HCT116 (cell line): ENCODE data around the gene DNAJC4. TPM values are rescaled to one million over a fixed set of nuclear protein-coding genes. Genes with fewer than 3 reads are reported as not detected.

Experiments
- ATAC-seq: fragments of 200-7000 bp; cut with Tn5 transposase; 2 replicates; pipeline ENCODE4 v1.9.1; 2020; ENCODE audit warnings: mild to moderate bottlenecking, moderate library complexity
- BruUV-seq: library from RNA; stranded (reverse); fragments of 400-500 nt; replicated peaks from 2 replicates; lab custom pipeline; 2021; lab: Mats Ljungman, UMichigan
- CTCF ChIA-PET: fragments of 300-600 bp; sonication (Branson Sonifier 250); formaldehyde crosslinking; loops from one replicate; lab custom pipeline; 2021; ENCODE audit warnings: antibody characterized with exemption; lab: Charles Lee
- POLR2A ChIA-PET: fragments of 300-600, 350-600 bp; sonication (Branson Sonifier 250); formaldehyde crosslinking; loops from one replicate; lab custom pipeline; 2021; ENCODE audit warnings: antibody characterized with exemption; lab: Charles Lee
- RAD21 ChIA-PET, 2 experiments: fragments of 300-600 bp; sonication (Branson Sonifier 250); formaldehyde crosslinking; loops; one replicate each; lab custom pipeline; 2023; ENCODE audit warnings: low total read pairs in 2 of 2; ENCODE audit not compliant: uncharacterized antibody in 2 of 2, unreplicated experiment in 2 of 2, low non-redundant PET in 1 of 2; lab: Charles Lee
- DNase-seq: peaks from one replicate; pipeline ENCODE4 v3.0.0-alpha.2; 2010; ENCODE audit warnings: low read depth, low spot score
- H2AFZ ChIP-seq: fragments of 200-600 bp; shearing (Covaris generic), sonication (generic); 2 replicates; pipeline ENCODE4 v1.6.1; 2017; ENCODE audit warnings: low read depth, mixed run types, mixed read lengths, antibody characterized with exemption, low read length; ENCODE audit not compliant: poor library complexity, severe bottlenecking
- H3K27ac ChIP-seq: 2 replicates; pipeline ENCODE4 v1.5.1; 2012; ENCODE audit warnings: low read depth, low read length
- H3K27me3 ChIP-seq: fragments of 200-600 bp; sonication (generic); 2 replicates; pipeline ENCODE4 v1.6.1; 2016; ENCODE audit warnings: mixed run types, low read length, mixed read lengths; ENCODE audit not compliant: insufficient read depth
- H3K36me3 ChIP-seq, 2 experiments: fragments of 200-500 bp in 1 of 2; fragments of 200-600 bp in 1 of 2; sonication (Bioruptor generic) in 1 of 2; sonication (generic) in 1 of 2; 2 replicates each; pipeline versions ENCODE4 v1.5.1 to v1.6.1; 2014 to 2016; ENCODE audit warnings: low read length in 2 of 2, inconsistent platforms in 1 of 2, mixed read lengths in 1 of 2, mixed run types in 1 of 2; ENCODE audit not compliant: insufficient read depth in 2 of 2, control insufficient read depth in 1 of 2
- H3K4me1 ChIP-seq, 2 experiments: fragments of 200-600 bp in 1 of 2; sonication (generic) in 1 of 2; 2 replicates each; pipeline versions ENCODE4 v1.5.1 to v1.6.1; 2012 to 2017; ENCODE audit warnings: low read length in 2 of 2, inconsistent platforms in 1 of 2, mild to moderate bottlenecking in 1 of 2, mixed read lengths in 1 of 2, mixed run types in 1 of 2, moderate library complexity in 1 of 2; ENCODE audit not compliant: insufficient read depth in 2 of 2, control insufficient read depth in 1 of 2
- H3K4me2 ChIP-seq: fragments of 200-600 bp; sonication (generic); 2 replicates; pipeline ENCODE4 v1.6.1; 2017; ENCODE audit warnings: mixed run types, low read length, mixed read lengths
- H3K4me3 ChIP-seq, 2 experiments: fragments of 200-600 bp in 1 of 2; sonication (generic) in 1 of 2; replicated peaks in 1 of 2; 2 replicates each; pipeline ENCODE4 v1.5.1; 2011 to 2016; ENCODE audit warnings: low read length in 2 of 2, control low read depth in 1 of 2, low read depth in 1 of 2, mild to moderate bottlenecking in 1 of 2, mixed read lengths in 1 of 2, mixed run types in 1 of 2
- H3K79me2 ChIP-seq: fragments of 200-600 bp; sonication (generic); 2 replicates; pipeline ENCODE4 v1.6.1; 2017; ENCODE audit warnings: mild to moderate bottlenecking, mixed run types, low read length, moderate library complexity, mixed read lengths; ENCODE audit not compliant: insufficient read depth
- H3K9ac ChIP-seq: fragments of 200-600 bp; sonication (generic); 2 replicates; pipeline ENCODE4 v1.6.1; 2016; ENCODE audit warnings: low read length, mixed read lengths
- H3K9me2 ChIP-seq: fragments of 200-600 bp; sonication (generic), shearing (Covaris generic); 2 replicates; pipeline ENCODE4 v1.6.1; 2017; ENCODE audit warnings: mixed run types, mild to moderate bottlenecking, moderate library complexity; ENCODE audit not compliant: insufficient read depth
- H3K9me3 ChIP-seq, 2 experiments: fragments of 200-500 bp in 1 of 2; fragments of 200-600 bp in 1 of 2; sonication (Bioruptor generic) in 1 of 2; sonication (generic) in 1 of 2; 2 replicates each; pipeline ENCODE4 v1.6.1; 2014 to 2017; ENCODE audit warnings: low read length in 2 of 2, mixed read lengths in 2 of 2, inconsistent platforms in 1 of 2, low read depth in 1 of 2, mild to moderate bottlenecking in 1 of 2, mixed run types in 1 of 2, moderate library complexity in 1 of 2; ENCODE audit not compliant: control insufficient read depth in 1 of 2, insufficient read depth in 1 of 2
- H4K20me1 ChIP-seq: fragments of 200-600 bp; sonication (generic), shearing (Covaris generic); 2 replicates; pipeline ENCODE4 v1.6.1; 2017; ENCODE audit warnings: mixed run types, mild to moderate bottlenecking, moderate library complexity; ENCODE audit not compliant: insufficient read depth
- CBX3 ChIP-seq: IDR thresholded peaks from 2 replicates; pipeline ENCODE4 v1.6.1; 2012; ENCODE audit warnings: low read depth
- EZH2 ChIP-seq: fragments of 200-600 bp; sonication (generic); IDR thresholded peaks from 2 replicates; pipeline ENCODE4 v1.6.1; 2017; ENCODE audit warnings: antibody characterized with exemption, mixed run types
- POLR2AphosphoS5 ChIP-seq: IDR thresholded peaks from 2 replicates; pipeline ENCODE4 v1.6.1; 2011; ENCODE audit warnings: mild to moderate bottlenecking, low read depth, low read length, moderate library complexity
- TCF7L2 ChIP-seq: IDR thresholded peaks from 2 replicates; pipeline ENCODE4 v1.7.0; 2011; ENCODE audit warnings: borderline replicate concordance, inconsistent platforms; ENCODE audit not compliant: insufficient read depth, insufficient read length; ENCODE audit errors: extremely low read depth
- ZNF274 ChIP-seq: fragments of 200-500 bp; sonication (Bioruptor generic); IDR thresholded peaks from 2 replicates; pipeline ENCODE4 v1.6.1; 2014; ENCODE audit warnings: mild to moderate bottlenecking, low read depth, low read length, inconsistent platforms
- intact Hi-C: fragments of 100-400 bp; cut with micrococcal nuclease; formaldehyde crosslinking; loops from 2 replicates; pipeline ENCODE4 v1.10.0; 2022
- total RNA-seq: library from RNA; stranded (reverse); gene quantifications from one replicate; pipeline ENCODE4 v1.2.1, GENCODE V29; 2021; ENCODE audit not compliant: unreplicated experiment
- TF ChIP-seq, protein P1 (sequence below), 3 experiments: fragments of 200-600 bp in 1 of 3; sonication (generic) in 1 of 3; IDR thresholded peaks in 2 of 3; conservative IDR thresholded peaks in 1 of 3; 2 replicates each; pipeline ENCODE4 v1.5.1; 2012 to 2017; ENCODE audit warnings: low read depth in 2 of 3, low read length in 2 of 3, antibody characterized with exemption in 1 of 3, borderline replicate concordance in 1 of 3, control low read depth in 1 of 3, mild to moderate bottlenecking in 1 of 3, mixed read lengths in 1 of 3, mixed run types in 1 of 3, moderate library complexity in 1 of 3; ENCODE audit not compliant: insufficient read depth in 1 of 3
- TF ChIP-seq, protein P2 (sequence below): IDR thresholded peaks from 2 replicates; pipeline ENCODE4 v1.6.1; 2012
- TF ChIP-seq, protein P3 (sequence below): IDR thresholded peaks from 2 replicates; pipeline ENCODE4 v1.6.1; 2012; ENCODE audit warnings: low read depth
- TF ChIP-seq, protein P4 (sequence below): IDR thresholded peaks from 2 replicates; pipeline ENCODE4 v1.6.1; 2011; ENCODE audit warnings: mild to moderate bottlenecking, low read length, moderate library complexity; ENCODE audit not compliant: insufficient replicate concordance; ENCODE audit errors: extremely low read depth

Gene DNAJC4
- total RNA-seq, 1 experiment from 2014 or later, result 25.8 TPM

DNA sequence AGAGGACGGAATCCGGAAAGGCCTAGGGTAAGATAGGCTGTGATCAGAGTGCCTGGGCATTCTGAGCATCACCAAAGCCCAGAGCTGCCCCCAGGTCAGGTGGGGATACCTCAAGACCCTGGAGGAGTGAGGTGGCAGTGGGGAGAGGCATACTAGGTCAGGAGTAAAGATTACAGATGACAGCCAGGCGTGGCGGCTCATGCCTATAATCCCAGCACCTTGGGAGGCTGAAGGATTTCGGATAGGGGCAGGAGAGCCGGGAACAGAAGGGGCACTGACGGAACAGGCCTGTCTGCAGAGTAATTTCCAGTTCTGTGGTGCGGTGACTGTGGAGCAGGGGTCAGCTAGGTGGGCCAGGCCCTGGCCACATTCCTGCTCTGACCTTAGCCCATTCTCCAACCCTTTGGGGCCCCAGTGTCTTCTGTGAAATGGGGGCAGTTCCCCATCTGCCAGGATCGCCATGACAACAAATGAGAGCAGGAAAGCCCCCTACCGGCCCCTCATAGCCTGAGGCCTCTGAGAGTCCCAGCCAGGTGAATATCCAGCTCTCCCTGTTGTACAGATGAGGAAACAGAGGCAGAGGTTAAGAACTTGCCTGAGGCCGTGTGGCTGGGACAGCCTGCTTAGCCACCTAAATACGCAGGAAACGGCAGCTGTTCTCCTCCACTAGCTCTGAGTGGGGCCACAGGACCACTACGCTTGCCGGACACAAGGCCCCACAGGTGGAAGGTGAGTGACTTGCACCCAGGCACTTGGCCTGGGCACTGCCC, 44.9 kb downstream of the DNAJC4 start (continued):
- TF ChIP-seq, protein P1, sequence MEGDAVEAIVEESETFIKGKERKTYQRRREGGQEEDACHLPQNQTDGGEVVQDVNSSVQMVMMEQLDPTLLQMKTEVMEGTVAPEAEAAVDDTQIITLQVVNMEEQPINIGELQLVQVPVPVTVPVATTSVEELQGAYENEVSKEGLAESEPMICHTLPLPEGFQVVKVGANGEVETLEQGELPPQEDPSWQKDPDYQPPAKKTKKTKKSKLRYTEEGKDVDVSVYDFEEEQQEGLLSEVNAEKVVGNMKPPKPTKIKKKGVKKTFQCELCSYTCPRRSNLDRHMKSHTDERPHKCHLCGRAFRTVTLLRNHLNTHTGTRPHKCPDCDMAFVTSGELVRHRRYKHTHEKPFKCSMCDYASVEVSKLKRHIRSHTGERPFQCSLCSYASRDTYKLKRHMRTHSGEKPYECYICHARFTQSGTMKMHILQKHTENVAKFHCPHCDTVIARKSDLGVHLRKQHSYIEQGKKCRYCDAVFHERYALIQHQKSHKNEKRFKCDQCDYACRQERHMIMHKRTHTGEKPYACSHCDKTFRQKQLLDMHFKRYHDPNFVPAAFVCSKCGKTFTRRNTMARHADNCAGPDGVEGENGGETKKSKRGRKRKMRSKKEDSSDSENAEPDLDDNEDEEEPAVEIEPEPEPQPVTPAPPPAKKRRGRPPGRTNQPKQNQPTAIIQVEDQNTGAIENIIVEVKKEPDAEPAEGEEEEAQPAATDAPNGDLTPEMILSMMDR (IDR thresholded peaks at IDR 0.05 in 2 of 3, conservative IDR thresholded peaks at IDR 0.05 in 1 of 3; ENCODE audit: borderline replicate concordance in 1 of 3, insufficient read depth in 1 of 3, low read depth in 2 of 3, low read length in 2 of 3), result no peak
- TF ChIP-seq, protein P2, sequence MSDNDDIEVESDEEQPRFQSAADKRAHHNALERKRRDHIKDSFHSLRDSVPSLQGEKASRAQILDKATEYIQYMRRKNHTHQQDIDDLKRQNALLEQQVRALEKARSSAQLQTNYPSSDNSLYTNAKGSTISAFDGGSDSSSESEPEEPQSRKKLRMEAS, result no peak
- no peak for TF ChIP-seq POLR2AphosphoS5
- TF ChIP-seq ZNF274, result no peak
- TF ChIP-seq TCF7L2, result no peak
- TF ChIP-seq EZH2, result no peak
- no peak for TF ChIP-seq CBX3

DNA sequence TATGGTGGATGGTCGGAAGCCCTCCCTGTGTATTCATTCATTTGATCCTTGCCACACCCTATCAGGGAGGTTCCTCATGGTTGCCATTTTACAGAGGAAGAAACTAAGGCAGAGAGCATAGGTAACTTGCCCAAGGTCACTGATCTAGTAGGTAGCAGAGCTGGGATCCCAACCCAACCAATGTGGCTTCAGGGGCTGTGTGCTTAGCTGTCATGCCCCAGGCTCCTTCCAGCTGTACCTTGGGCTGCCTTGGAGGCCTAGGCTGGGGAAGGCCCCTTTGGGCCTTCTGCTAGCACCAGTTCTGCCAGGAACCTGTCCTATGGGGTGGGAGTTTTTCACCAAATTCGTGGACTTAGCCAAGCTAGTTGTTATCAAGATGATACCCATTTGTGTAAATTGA, 45.5 kb downstream of the DNAJC4 start:
- POLR2A ChIA-PET, result no interaction called here
- no peak overlapping the region for H3K4me3 ChIP-seq
- no TSS peak for BruUV-seq
- no peak overlapping the region for H3K4me2 ChIP-seq
- no peaks in the 10 kb centered on the region for H3K27me3 ChIP-seq
- intact Hi-C loops, result no loop called here
- DNase-seq (no peak), ATAC-seq (no peak)
- H4K20me1 ChIP-seq, result no peaks in the 10 kb centered on the region
- CTCF ChIA-PET, result no interaction called here
- no peak overlapping the region for H3K27ac ChIP-seq
- H3K9me2 ChIP-seq, result no peaks in the 10 kb centered on the region
- H3K9me3 ChIP-seq, result no peaks in the 10 kb centered on the region
- RAD21 ChIA-PET, result no interaction called here
- H2AFZ ChIP-seq, result no peak overlapping the region
- peaks cover 8% of the 10 kb centered on the region; the same call in 1 of the 2 replicates for H3K79me2 ChIP-seq
- no peak overlapping the region for H3K9ac ChIP-seq
- TF ChIP-seq, protein P3, sequence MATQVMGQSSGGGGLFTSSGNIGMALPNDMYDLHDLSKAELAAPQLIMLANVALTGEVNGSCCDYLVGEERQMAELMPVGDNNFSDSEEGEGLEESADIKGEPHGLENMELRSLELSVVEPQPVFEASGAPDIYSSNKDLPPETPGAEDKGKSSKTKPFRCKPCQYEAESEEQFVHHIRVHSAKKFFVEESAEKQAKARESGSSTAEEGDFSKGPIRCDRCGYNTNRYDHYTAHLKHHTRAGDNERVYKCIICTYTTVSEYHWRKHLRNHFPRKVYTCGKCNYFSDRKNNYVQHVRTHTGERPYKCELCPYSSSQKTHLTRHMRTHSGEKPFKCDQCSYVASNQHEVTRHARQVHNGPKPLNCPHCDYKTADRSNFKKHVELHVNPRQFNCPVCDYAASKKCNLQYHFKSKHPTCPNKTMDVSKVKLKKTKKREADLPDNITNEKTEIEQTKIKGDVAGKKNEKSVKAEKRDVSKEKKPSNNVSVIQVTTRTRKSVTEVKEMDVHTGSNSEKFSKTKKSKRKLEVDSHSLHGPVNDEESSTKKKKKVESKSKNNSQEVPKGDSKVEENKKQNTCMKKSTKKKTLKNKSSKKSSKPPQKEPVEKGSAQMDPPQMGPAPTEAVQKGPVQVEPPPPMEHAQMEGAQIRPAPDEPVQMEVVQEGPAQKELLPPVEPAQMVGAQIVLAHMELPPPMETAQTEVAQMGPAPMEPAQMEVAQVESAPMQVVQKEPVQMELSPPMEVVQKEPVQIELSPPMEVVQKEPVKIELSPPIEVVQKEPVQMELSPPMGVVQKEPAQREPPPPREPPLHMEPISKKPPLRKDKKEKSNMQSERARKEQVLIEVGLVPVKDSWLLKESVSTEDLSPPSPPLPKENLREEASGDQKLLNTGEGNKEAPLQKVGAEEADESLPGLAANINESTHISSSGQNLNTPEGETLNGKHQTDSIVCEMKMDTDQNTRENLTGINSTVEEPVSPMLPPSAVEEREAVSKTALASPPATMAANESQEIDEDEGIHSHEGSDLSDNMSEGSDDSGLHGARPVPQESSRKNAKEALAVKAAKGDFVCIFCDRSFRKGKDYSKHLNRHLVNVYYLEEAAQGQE, result no peak
- TF ChIP-seq, protein P4, sequence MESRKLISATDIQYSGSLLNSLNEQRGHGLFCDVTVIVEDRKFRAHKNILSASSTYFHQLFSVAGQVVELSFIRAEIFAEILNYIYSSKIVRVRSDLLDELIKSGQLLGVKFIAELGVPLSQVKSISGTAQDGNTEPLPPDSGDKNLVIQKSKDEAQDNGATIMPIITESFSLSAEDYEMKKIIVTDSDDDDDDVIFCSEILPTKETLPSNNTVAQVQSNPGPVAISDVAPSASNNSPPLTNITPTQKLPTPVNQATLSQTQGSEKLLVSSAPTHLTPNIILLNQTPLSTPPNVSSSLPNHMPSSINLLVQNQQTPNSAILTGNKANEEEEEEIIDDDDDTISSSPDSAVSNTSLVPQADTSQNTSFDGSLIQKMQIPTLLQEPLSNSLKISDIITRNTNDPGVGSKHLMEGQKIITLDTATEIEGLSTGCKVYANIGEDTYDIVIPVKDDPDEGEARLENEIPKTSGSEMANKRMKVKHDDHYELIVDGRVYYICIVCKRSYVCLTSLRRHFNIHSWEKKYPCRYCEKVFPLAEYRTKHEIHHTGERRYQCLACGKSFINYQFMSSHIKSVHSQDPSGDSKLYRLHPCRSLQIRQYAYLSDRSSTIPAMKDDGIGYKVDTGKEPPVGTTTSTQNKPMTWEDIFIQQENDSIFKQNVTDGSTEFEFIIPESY, result no peak
- H3K36me3 ChIP-seq, result no peaks in the 10 kb centered on the region; a peak in 1 of 4 replicates
- peaks cover 6 to 9% of the 10 kb centered on the region in 2 experiments; a peak in 2 of 4 replicates for H3K4me1 ChIP-seq
